ENCODE data around the gene PDCD7. TPM values are rescaled to one million over a fixed set of nuclear protein-coding genes. Genes with fewer than 3 reads are reported as not detected.

Gene PDCD7
- total RNA-seq, 1 experiment from 2014 or later = 31.6 TPM

- no peak for ATAC-seq
- no peak overlapping the region for H2AFZ ChIP-seq (ENCODE audit: low read depth, low read length, poor library complexity, severe bottlenecking)
- H4K20me1 ChIP-seq (ENCODE audit: insufficient read depth) = no peaks in the 10 kb centered on the region
- H3K36me3 ChIP-seq (ENCODE audit: control insufficient read depth in 1 of 2, insufficient read depth in 2 of 2, low read length in 2 of 2) = no peaks in the 10 kb centered on the region
- H3K27me3 ChIP-seq (ENCODE audit: insufficient read depth, low read length) = peaks cover 7% of the 10 kb centered on the region; the same call in 1 of the 2 replicates
- H3K4me3 ChIP-seq (replicated peaks in 1 of 2; ENCODE audit: low read depth in 1 of 2, low read length in 2 of 2) = no peak overlapping the region
- no peak overlapping the region for H3K9ac ChIP-seq (ENCODE audit: low read length)
- ChIA-PET POLR2A (no interaction called here), CTCF (no interaction called here), RAD21 (ENCODE audit: low non-redundant PET in 1 of 2, low total read pairs in 2 of 2, uncharacterized antibody in 2 of 2, unreplicated experiment in 2 of 2) (no interaction called here)
- no peaks in the 10 kb centered on the region for H3K9me2 ChIP-seq (ENCODE audit: insufficient read depth)
- BruUV-seq (replicated peaks) = no TSS peak
- H3K4me2 ChIP-seq (ENCODE audit: low read length) = no peak overlapping the region
- no peaks in the 10 kb centered on the region for H3K9me3 ChIP-seq (ENCODE audit: control insufficient read depth in 1 of 2, insufficient read depth in 1 of 2, low read depth in 1 of 2, low read length in 2 of 2)
- H3K4me1 ChIP-seq (ENCODE audit: control insufficient read depth in 1 of 2, insufficient read depth in 2 of 2, low read length in 2 of 2) = peaks cover 3 to 13% of the 10 kb centered on the region in 2 experiments; a peak in 2 of 4 replicates
- no peak overlapping the region for H3K27ac ChIP-seq (ENCODE audit: low read depth, low read length)
- H3K79me2 ChIP-seq (ENCODE audit: insufficient read depth, low read length) = no peaks in the 10 kb centered on the region
- TF ChIP-seq SP1 (IDR thresholded peaks at IDR 0.05; ENCODE audit: low read depth) = no peak
- no peak for TF ChIP-seq SRF (IDR thresholded peaks at IDR 0.05; ENCODE audit: low read depth)
- TF ChIP-seq CEBPB (IDR thresholded peaks at IDR 0.05; ENCODE audit: low read depth) = no peak
- TF ChIP-seq YY1 (IDR thresholded peaks at IDR 0.05; ENCODE audit: extremely low read depth, insufficient replicate concordance, low read depth, low read length) = no peak
- TF ChIP-seq REST (IDR thresholded peaks at IDR 0.05; ENCODE audit: low read depth) = no peak
- no peak for TF ChIP-seq EZH2phosphoT487 (IDR thresholded peaks at IDR 0.05; ENCODE audit: borderline replicate concordance)
- TF ChIP-seq CTCF (IDR thresholded peaks at IDR 0.05 in 2 of 3, conservative IDR thresholded peaks at IDR 0.05 in 1 of 3; ENCODE audit: borderline replicate concordance in 1 of 3, insufficient read depth in 1 of 3, low read depth in 2 of 3, low read length in 2 of 3) = no peak
- no peak for TF ChIP-seq ZFX (IDR thresholded peaks at IDR 0.05)
- TF ChIP-seq ELF1 (IDR thresholded peaks at IDR 0.05; ENCODE audit: borderline replicate concordance, low read depth) = no peak
- TF ChIP-seq POLR2A (IDR thresholded peaks at IDR 0.05; ENCODE audit: borderline replicate concordance, extremely low read depth, insufficient read depth, insufficient read length) = no peak
- TF ChIP-seq EZH2 (IDR thresholded peaks at IDR 0.05) = no peak
- TF ChIP-seq EGR1 (IDR thresholded peaks at IDR 0.05; ENCODE audit: low read depth) = no peak
- no peak for TF ChIP-seq ZNF274 (IDR thresholded peaks at IDR 0.05; ENCODE audit: low read depth, low read length)
- TF ChIP-seq MAX (IDR thresholded peaks at IDR 0.05) = no peak
- TF ChIP-seq JUND (IDR thresholded peaks at IDR 0.05) = no peak
- TF ChIP-seq ZBTB33 (IDR thresholded peaks at IDR 0.05; ENCODE audit: extremely low read depth, insufficient replicate concordance, low read length) = no peak
- no peak for TF ChIP-seq SIN3A (IDR thresholded peaks at IDR 0.05; ENCODE audit: low read depth)
- TF ChIP-seq ATF3 (IDR thresholded peaks at IDR 0.05) = no peak
- no peak for TF ChIP-seq TCF7L2 (IDR thresholded peaks at IDR 0.05; ENCODE audit: borderline replicate concordance, extremely low read depth, insufficient read depth, insufficient read length)
- intact Hi-C loops (cut with micrococcal nuclease) = loop anchor here (2.0 kb wide), 1 partner anchor 25 kb away; no protein-coding TSS in a partner anchor
- DNase-seq (ENCODE audit: low read depth, low spot score) = no peak
Measured at GRCh38 chr15:65079580-65079979, 54.0 kb downstream of the PDCD7 start.
